Measurements from ENCODE around the gene BTNL9.
"Not testable (repeated sequence)": the region's sequence is repeated elsewhere in the genome, so short reads cannot be mapped to it uniquely, and the experiment has no call there.

Gene BTNL9

DNA sequence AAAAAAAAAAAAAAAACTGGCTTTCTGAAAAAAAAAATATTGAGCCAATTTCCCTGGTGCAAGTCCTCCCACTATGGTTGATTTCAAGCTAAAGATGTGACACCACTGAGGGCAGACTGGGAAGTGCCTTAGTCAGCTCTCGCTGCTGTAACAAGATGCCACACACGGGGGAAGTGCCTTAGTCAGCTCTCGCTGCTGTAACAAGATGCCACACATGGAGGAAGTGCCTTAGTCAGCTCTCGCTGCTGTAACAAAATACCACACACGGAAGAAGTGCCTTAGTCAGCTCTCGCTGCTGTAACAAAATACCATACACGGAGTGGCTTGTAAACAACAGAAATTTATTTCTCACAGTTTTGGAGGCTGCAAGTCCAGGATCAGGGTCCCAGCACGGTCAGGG, 23.4 kb downstream of the BTNL9 start:
- no peak for DNase-seq

GRCh38 chr5:181064987-181065386, 24.9 kb downstream of the BTNL9 start:
- no peak for DNase-seq

DNA sequence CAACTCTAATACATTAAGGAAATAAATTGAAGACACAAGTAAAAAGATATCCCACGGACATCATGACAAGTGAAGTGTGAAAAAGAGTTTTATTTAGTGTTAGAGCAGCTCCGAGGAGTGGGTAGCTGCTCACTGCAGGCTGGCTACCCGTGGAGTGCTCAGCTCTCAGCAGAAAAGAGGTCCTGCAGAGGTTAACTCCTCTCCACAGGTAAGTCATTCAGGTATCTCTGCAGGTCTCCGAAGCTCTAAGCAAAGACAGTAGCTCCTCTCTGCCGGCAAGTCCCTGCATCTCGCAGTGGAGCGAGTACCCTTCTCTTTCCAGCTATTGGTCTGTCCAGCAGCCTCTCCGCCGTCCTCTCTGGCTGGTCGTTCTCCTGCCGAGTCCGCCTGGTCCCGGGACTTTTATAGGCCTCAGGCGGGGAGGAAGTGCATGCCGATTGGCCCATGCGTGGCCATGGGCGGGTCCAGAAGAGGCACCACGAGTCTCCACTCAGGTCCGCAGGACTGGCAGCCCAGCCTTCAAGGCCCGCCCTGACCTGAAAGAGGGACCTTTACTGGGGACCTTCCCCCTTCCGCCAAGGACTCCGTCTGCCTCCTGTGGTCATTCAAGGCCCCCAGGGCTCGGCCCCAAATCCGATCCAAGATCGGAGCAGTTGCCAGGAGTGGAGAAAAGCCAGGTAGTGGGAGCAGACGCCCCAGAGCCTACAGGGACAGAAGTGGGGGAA, 29.9 kb downstream of the BTNL9 start:
- DNase-seq, result no peak

DNA sequence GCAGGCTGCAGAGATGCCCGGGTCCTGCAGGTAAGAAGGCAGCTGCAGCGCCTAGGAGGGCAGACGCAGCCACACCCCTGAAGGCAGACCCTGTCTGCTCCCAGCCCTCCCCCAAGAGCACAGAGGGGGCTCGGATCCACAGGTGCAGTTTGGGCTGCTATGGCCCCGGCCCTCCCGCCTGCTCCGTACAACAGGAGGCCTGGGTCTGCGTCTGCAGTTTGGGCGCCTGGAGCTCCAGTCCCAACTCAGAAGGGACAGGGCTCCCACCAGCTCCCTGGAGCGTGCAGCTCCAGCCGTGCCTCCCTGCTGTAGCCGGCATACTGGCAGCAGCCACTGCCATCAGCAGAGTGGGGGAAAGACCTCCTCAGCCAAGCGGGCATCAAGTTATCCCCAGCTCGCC, 30.5 kb downstream of the BTNL9 start:
- no peak for DNase-seq

DNA sequence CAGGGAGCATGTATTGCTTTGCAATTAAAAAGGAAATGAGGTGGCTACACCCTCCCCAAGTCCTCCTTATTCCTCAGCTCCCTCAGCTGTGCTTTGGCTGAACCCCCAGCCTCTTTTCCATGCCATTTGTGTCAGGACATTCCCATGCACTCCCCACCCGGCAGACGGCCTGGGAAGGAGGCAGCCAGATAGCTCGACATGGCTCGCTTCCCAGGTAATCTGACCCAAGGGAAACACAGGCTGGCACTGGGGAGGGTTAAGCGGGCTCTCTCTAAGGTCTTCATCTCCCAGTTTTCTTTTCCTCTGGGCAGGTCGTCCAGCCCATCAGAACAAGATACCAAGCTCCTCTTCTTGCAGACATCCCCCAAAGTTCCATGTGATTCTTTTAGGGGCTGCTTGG, 31.2 kb downstream of the BTNL9 start:
- no peak for DNase-seq

- no peak for DNase-seq
These were observed 36.9 kb downstream of the BTNL9 start for GRCh38 chr5:181076920-181077319.

GRCh38 chr5:181081989-181082388, 41.9 kb downstream of the BTNL9 start:
- DNase-seq, result no peak

- DNase-seq, result no peak
These were observed 44.6 kb downstream of the BTNL9 start for GRCh38 chr5:181084621-181085195.

DNA sequence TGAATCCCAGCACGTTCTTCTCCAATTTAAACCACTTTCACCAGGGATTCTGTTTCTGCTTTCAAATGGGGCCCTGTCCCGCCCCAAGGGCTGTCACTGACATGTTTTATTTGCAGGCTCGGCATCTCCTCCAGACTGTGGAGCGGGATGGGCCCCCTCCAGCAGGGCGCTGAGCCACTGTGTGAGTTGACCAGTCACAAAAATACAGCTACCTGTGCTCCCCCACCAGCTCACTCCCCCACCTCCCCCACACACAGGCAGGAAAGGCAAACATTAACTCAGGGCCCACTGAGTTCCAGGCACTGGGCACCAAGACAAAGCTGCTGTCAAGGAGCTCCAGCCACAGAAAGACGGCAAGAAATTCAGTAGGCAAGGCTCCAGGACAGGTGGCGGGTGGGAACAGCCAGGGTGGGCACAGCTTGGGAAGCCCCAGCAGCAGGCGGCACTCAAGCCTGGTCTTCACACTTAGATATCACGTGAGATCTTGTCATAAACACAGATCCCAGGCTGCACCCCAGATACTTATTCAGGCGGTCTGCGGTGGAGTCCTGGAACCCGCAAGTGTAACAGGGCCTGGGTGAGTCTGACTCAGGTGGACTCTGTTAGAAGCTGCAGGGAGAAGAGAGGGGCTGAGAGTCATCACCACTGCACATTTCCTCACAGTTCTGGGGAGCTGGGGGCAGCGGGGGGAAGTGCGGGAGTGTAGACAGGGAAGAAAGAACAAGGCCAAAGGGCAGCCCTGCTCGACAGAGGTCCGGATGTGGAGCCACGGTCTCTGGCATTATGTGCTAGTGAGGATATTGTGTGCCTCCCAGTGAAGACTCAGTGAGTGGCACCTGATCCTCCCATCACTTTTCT, 46.2 kb downstream of the BTNL9 start:
- DNase-seq, result no peak

GRCh38 chr5:181086884-181087205, 46.8 kb downstream of the BTNL9 start:
- DNase-seq, result no peak

DNA sequence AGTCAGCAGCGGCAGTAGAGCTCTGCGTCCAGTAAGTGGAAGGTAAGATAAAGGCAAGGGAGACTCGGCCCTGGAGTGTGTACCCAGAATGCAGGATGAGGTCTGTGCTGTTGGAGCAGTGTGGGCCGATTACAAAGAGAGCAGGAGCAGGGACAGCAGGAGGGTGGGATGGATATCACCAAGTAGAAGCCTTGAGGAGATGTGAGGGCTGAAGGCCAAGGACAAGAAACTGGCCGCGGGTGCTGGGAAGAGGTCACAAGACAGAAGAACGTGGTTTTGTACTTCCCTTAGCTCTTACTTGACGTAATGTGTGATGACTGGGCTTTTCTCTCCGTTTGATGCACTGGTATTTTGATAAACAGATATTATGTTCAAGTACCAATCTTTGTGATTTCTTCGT, 47.2 kb downstream of the BTNL9 start:
- no peak for DNase-seq

GRCh38 chr5:181088289-181088688, 48.2 kb downstream of the BTNL9 start:
- no peak for DNase-seq

GRCh38 chr5:181092428-181092827, 52.4 kb downstream of the BTNL9 start:
- DNase-seq, result no peak

DNA sequence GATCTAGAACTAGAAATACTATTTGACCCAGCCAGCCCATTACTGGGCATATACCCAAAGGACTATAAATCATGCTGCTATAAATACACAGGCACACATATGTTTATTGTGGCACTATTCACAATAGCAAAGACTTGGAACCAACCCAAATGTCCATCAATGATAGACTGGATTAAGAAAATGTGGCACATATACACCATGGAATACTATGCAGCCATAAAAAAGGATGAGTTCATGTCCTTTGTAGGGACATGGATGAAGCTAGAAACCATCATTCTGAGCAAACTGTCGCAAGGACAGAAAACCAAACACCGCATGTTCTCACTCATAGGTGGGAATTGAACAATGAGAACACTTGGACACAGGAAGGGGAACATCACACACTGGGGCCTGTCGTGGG, 55.1 kb downstream of the BTNL9 start:
- not testable (repeated sequence) for DNase-seq

DNA sequence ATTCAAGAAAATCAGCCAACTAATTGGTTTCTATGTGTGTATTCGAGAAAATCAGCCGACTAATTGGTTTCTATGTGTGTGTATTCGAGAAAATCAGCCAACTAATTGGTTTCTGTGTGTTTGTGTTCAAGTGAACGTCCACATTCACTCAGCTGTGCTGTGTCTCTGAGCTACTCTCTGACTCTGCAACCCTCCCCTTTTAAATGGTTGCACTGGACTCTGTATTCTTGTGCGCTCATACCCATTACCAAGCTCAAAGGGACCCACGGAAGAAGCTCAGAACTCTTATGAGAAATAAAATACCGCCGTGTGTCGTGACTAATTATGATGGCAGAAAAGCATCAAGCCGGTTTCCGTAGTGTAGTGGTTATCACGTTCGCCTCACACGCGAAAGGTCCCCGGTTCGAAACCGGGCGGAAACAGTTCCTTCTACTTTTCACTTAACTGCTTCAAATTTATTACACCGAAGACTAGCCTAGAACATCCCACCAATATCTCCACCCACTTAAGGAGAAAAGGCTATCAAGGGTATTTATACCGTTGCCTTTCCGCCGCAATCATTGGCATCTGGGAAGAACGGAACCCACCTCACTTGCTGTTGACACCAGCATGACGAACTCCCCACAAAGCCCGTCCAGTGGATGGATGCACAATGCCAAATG, 56.8 kb downstream of the BTNL9 start:
- DNase-seq, result not testable (repeated sequence)

DNA sequence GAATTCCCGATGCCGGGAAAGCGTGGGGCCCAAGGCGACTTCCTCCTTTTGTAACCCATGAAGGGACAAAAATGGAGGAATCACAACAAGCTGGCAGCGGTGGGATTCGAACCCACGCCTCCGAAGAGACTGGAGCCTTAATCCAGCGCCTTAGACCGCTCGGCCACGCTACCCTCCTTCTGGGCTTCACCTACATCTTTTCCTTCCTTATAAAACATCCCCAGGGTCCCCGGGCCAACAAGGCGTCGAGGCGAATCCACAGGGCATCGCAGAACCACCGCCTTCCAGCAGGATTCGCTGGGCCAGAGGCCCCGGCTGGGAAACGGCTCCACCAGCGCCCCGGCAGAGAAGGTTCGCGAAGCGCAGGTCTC, 57.3 kb downstream of the BTNL9 start:
- DNase-seq, result not testable (repeated sequence)

DNA sequence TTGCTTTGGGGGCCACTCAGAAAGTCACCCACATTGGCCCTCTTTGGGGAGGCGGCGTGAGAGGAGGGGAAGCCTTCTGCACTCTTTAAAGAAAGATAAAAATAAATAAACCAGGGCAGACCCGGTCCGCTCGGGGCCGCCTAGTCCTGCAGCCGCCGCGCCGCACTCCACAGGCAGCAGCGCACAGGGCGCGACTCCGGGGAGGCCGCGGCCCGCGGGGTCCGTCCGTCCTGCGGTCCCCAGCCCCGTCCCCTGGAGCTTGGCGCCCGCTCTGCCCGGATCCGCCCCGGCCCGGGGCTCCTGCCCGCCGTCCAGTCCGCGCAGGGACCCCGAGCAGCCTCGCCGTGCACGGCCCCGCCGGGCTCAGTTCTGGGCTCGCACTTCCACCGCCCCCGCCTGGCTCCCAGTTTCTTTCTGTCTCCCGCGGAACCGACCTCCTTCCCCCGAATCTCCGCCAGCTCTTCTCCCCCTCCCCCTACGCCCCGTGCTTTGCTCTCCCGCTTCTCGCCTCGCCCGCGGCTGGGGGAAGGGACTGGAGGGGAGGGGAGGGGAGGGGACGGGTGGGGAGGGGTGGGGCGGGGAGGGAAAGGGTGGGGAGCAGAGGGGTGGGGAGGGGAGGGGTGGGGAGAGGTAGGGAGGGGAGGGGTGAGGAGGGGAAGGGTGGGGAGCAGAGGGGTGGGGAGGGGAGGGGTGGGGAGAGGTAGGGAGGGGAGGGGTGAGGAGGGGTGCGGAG, 57.9 kb downstream of the BTNL9 start:
- DNase-seq, result not testable (repeated sequence)

DNA sequence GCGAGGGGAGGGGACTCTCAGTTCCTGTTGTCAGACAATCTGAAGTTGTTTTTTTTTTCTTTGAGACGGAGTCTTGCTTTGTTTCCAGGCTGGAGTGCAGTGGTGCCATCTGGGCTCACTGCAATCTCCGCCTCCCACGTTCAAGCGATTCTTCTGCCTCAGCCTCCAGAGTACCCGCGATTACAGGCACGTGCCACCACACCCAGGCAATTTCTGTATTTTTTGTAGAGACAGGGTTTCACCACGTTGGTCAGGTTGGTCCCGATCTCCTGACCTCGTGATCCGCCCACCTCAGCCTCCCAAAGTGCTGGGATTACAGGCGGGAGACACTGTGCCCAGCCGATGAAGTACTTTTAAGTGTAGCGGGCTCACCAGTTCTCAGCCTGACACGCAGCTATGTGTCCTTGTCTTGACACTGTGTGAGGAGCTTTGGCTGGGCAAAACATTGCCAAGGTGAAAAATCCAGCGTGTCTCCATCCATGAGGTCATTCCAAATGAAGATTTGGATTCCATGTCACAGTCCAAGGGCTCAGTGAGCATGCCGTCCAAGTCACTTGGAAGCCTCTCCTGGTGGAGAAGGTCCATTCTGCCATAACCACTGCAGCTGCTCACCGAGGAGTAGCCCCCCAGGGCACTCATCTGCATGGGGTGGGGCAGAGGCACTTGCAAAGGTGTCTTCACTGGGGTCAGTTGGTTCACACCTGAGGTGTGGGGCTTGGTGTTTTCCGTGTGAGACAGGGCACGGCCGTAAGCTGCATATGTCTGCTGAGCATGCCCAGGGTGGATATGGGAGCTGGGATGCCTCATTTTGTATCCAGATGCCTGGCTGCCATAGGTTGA, 58.9 kb downstream of the BTNL9 start:
- DNase-seq, result no peak

DNA sequence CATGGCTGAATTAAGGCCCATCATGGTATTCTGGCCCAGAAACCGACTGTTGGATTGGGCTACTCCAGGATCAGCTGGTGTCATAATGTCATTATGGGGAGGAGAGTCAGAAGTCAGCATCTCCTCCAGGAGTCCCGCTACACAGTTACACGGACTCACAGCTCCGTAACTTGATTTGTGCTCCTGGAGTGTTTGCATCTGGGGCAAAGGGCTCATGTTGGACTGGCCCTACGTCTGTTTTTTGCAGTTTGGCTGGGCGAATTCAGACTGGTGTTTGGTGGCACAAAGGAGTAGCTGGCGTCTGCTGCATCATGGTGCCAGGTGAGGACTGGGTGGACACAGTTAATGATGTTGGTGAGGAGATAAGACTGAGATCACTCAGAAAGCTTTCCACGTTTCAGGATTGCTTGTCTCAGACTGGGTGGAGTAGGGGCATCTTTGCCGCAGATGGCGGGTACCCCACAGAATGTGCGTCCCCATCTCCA, 59.6 kb downstream of the BTNL9 start:
- no peak for DNase-seq

- DNase-seq, result no peak
These were observed 60.2 kb downstream of the BTNL9 start for GRCh38 chr5:181100121-181100875.

- DNase-seq, result not testable (repeated sequence)
These were observed 61.1 kb downstream of the BTNL9 start for GRCh38 chr5:181101030-181101641.
